Measurements from ENCODE around the gene ZMIZ1. TPM values are rescaled to one million over a fixed set of nuclear protein-coding genes. Genes with fewer than 3 reads are reported as not detected.

The ZMIZ1 gene
- total RNA-seq, 1 donor from 2014 or later = 6.3 TPM

DNA sequence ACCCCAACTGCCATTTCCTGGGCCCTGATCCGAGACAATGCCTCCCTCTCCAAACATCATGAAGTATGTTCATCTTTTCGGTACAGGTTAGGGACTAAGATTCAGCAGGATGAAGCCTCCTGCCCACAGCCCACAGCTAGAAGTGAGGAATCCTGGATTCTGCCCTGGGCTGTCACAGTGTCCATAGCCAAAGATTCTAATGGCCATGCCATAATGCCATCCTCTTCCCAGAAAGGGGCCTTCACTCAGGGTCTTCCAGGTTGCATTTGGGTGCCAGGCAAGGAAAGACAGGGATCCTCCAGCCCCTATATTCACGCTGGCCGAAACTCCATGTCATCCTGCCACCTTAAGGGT lies 15.7 kb upstream of the ZMIZ1 start:
- no peaks in the 10 kb centered on the region for H3K27me3 ChIP-seq (ENCODE audit: control insufficient read depth, insufficient read depth, low read length)
- DNase-seq (ENCODE audit: low read depth) (no peak), FAIRE-seq (no peak)
- TF ChIP-seq, protein P1, sequence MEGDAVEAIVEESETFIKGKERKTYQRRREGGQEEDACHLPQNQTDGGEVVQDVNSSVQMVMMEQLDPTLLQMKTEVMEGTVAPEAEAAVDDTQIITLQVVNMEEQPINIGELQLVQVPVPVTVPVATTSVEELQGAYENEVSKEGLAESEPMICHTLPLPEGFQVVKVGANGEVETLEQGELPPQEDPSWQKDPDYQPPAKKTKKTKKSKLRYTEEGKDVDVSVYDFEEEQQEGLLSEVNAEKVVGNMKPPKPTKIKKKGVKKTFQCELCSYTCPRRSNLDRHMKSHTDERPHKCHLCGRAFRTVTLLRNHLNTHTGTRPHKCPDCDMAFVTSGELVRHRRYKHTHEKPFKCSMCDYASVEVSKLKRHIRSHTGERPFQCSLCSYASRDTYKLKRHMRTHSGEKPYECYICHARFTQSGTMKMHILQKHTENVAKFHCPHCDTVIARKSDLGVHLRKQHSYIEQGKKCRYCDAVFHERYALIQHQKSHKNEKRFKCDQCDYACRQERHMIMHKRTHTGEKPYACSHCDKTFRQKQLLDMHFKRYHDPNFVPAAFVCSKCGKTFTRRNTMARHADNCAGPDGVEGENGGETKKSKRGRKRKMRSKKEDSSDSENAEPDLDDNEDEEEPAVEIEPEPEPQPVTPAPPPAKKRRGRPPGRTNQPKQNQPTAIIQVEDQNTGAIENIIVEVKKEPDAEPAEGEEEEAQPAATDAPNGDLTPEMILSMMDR (IDR thresholded peaks at IDR 0.05; ENCODE audit: insufficient read depth, low read length, severe bottlenecking) = no peak
- H3K36me3 ChIP-seq (ENCODE audit: control insufficient read depth, insufficient read depth, low read length) = no peaks in the 10 kb centered on the region
- no peak overlapping the region for H3K4me3 ChIP-seq (ENCODE audit: low read depth, low read length)

DNA sequence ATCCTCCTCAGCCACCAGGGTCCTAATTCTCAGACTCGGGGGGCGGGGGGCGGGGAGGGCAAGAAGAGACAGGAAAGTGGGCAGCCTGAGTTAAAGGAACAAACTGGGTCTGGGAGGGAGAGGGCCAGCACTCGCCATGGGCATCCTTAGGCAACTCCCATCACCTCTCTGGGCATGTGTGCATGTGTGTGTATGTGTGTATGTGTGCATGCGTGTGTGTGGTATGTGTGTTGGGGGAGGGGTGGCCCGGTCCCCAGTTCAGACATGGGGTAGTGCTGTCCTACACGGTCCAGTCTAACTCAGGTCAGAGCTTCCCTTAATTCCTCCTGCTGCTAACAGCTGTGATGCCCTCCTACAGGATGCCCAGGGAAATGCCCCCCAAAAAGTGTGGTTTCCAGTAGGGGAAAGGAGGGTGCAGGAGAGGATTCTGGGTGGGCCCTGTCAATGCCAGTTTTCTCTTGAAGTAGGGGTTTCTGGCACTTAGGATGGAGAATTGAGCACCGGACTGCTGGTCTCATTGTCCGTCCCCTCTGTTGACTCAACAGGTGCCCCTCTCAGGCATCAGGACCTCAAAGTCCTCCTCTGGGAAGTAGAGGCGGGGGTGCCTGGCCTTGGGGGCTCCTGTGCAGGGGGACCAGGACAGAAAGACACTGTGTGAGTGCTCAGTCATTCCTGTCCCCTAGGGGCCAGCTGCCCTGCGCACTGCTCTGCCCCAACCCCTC lies 15.1 kb upstream of the ZMIZ1 start:
- no peak for FAIRE-seq
- no peak for DNase-seq (ENCODE audit: low read depth)
- H3K27me3 ChIP-seq (ENCODE audit: control insufficient read depth, insufficient read depth, low read length) = no peaks in the 10 kb centered on the region
- no peak overlapping the region for H3K4me3 ChIP-seq (ENCODE audit: low read depth, low read length)
- no peaks in the 10 kb centered on the region for H3K36me3 ChIP-seq (ENCODE audit: control insufficient read depth, insufficient read depth, low read length)
- TF ChIP-seq, protein P1 (IDR thresholded peaks at IDR 0.05; ENCODE audit: insufficient read depth, low read length, severe bottlenecking) = no peak

DNA sequence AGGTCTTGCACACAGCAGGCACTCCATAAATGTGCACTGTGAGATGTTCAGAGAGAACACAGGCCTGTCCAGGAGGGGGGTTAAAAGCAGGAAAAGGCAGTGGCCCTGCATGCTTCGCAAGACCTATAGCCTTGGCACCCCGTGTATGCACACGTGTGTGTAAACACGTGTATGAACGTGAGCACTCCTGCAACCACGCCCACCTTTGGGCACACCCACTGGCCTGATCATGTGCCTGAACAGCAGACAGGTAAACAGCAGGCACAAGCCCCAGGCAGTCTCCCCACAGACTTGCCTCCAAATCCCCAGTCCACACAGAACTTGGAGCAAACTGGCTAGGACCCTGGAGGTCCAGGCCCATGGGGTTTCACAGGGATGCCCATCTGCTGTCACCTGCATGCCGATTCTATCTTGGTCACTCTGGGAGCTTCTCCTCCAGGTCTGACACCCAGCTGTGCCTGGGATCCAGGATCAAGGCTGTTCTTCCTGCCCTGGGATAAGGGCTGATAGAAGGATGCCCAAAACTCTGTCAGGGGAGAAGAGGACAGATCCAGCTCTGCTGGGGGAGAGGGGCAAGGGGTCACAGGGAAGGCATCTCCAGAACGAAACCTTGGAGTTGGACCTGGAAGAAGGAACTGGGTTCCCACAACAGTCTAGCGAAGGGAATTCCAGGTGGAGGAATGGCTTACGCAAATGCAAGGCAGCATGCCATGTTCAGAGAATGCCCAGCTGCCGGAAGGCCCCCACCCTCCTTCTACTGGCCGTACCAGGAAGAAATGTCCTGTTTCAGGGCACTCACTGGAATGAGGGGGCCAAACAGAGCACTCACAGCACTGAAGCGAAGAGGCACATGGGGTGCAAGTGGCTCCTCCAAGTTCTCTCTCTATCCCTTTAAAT lies 14.3 kb upstream of the ZMIZ1 start:
- TF ChIP-seq, protein P1 (IDR thresholded peaks at IDR 0.05; ENCODE audit: insufficient read depth, low read length, severe bottlenecking) = no peak
- Histone ChIP-seq H3K4me3 (ENCODE audit: low read depth, low read length) (no peak overlapping the region), H3K36me3 (ENCODE audit: control insufficient read depth, insufficient read depth, low read length) (no peaks in the 10 kb centered on the region), H3K27me3 (ENCODE audit: control insufficient read depth, insufficient read depth, low read length) (peaks cover 2% of the 10 kb centered on the region)
- DNase-seq (ENCODE audit: low read depth) (no peak), FAIRE-seq (peak; percentile 40)

DNA sequence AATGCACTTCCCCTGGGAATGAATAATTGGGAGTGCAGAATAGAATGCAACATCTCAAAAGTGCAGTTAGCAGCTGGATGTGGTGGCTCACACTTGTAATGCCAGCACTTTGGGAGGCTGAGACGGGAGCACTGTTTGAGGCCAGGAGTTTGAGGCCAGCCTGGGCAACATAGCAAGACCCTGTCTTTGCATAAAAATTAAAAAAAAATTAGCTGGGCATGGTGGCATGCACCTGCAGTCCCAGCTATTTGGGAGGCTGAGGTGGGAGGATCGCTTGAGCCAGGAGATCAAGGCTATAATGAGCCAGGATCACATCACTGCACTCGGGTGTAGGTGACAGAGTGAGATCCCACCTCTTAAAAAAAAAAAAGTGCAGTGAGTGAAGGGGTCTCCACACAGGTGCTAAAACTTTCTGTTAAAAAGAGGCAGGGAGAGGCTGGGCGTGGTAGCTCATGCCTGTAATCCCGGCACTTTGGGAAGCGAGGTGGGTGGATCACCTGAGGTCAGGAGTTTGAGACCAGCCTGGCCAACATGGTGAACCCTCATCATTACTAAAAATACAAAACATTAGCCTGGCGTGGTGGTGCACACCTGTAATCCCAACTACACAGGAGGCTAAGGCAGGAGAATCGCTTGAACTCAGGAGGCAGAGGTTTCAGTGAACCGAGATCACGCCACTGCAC lies 13.5 kb upstream of the ZMIZ1 start:
- TF ChIP-seq, protein P1 (IDR thresholded peaks at IDR 0.05; ENCODE audit: insufficient read depth, low read length, severe bottlenecking) = no peak
- FAIRE-seq = no peak
- Histone ChIP-seq H3K4me3 (ENCODE audit: low read depth, low read length) (no peak overlapping the region), H3K27me3 (ENCODE audit: control insufficient read depth, insufficient read depth, low read length) (peaks cover 2% of the 10 kb centered on the region), H3K36me3 (ENCODE audit: control insufficient read depth, insufficient read depth, low read length) (no peaks in the 10 kb centered on the region)
- DNase-seq (ENCODE audit: low read depth) = no peak

DNA sequence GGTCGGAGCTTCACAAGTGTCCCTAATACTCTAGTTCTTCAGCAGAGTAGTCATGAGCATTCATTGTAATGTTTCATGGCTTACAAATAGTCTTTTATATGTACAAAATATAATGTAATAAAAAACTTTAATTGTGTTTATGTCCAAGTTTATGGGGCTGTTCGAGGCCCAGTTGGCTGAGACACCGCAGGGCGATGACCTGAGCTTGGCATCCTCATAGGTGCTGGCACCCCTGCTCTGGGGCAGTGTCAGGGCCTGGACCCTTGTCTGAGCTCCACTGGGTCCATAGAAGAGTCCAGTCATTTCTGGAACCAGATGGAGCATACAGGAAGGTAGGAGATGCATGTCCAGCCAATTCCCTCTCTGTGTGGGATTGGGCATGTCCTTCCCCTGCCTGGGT lies 12.9 kb upstream of the ZMIZ1 start:
- Histone ChIP-seq H3K4me3 (ENCODE audit: low read depth, low read length) (no peak overlapping the region), H3K27me3 (ENCODE audit: control insufficient read depth, insufficient read depth, low read length) (peaks cover 2% of the 10 kb centered on the region), H3K36me3 (ENCODE audit: control insufficient read depth, insufficient read depth, low read length) (no peaks in the 10 kb centered on the region)
- FAIRE-seq = no peak
- TF ChIP-seq, protein P1 (IDR thresholded peaks at IDR 0.05; ENCODE audit: insufficient read depth, low read length, severe bottlenecking) = no peak
- DNase-seq (ENCODE audit: low read depth) = no peak

Data from bronchial epithelial cell (primary cell).